ENCODE measurements around the gene DAAM1.

GRCh38 chr14:59154373-59154772 is 34.1 kb upstream of the DAAM1 start:
- TF ChIP-seq EZH2 (IDR thresholded peaks at IDR 0.05; ENCODE audit: low read length): no peak
- TF ChIP-seq CTCF (optimal IDR thresholded peaks at IDR 0.05 in 1 of 3, IDR thresholded peaks at IDR 0.05 in 1 of 3, conservative IDR thresholded peaks at IDR 0.05 in 1 of 3; ENCODE audit: extremely low read depth in 1 of 3, insufficient read depth in 2 of 3, low read length in 3 of 3): no peak
